H1 (cell line): ENCODE data around the gene FAM241A. TPM values are rescaled to one million over a fixed set of nuclear protein-coding genes. Genes with fewer than 3 reads are reported as not detected.
A peak's percentile ranks its signal among the peaks of the same experiment; 100 is the strongest.

Experiments used
- CTCF ChIA-PET: fragments of 300-600 bp; sonication (Branson Sonifier 250); formaldehyde crosslinking; loops from one replicate; lab custom pipeline; 2021; ENCODE audit not compliant: partially characterized antibody; lab: Charles Lee
- POLR2A ChIA-PET: fragments of 300-600 bp; sonication (Branson Sonifier 250); formaldehyde crosslinking; loops from one replicate; lab custom pipeline; 2021; ENCODE audit warnings: inconsistent platforms; ENCODE audit not compliant: partially characterized antibody; lab: Charles Lee
- DNase-seq, 2 experiments: peaks; one replicate each; pipeline versions ENCODE4 v3.0.0 to v3.0.0-alpha.2; 2010 to 2022; ENCODE audit warnings: low spot score in 2 of 2, low read depth in 1 of 2, mixed read lengths in 1 of 2
- FAIRE-seq: peaks from 2 replicates; lab custom pipeline; 2011; peaks lifted over from hg19 to GRCh38; lab: Jason Lieb, UNC
- H2AFZ ChIP-seq: 2 replicates; pipeline ENCODE4 v1.8.1; 2012; ENCODE audit warnings: low read length, inconsistent platforms
- H2AK5ac ChIP-seq: 2 replicates; pipeline ENCODE4 v1.6.1; 2013; ENCODE audit warnings: low read depth, low read length
- H2BK120ac ChIP-seq: replicated peaks from 2 replicates; pipeline ENCODE3; 2013; ENCODE audit warnings: low read depth, low read length, inconsistent platforms
- H2BK12ac ChIP-seq: 2 replicates; pipeline ENCODE4 v1.6.1; 2013; ENCODE audit warnings: low read depth, low read length
- H2BK15ac ChIP-seq: 2 replicates; pipeline ENCODE4 v1.6.1; 2013; ENCODE audit warnings: low read length
- H2BK20ac ChIP-seq: 2 replicates; pipeline ENCODE4 v1.6.1; 2013; ENCODE audit warnings: low read length
- H2BK5ac ChIP-seq: 2 replicates; pipeline ENCODE4 v1.6.1; 2013; ENCODE audit warnings: low read depth, low read length
- H3K14ac ChIP-seq: 2 replicates; pipeline ENCODE4 v1.6.1; 2013; ENCODE audit warnings: inconsistent platforms; ENCODE audit not compliant: insufficient read length
- H3K18ac ChIP-seq: 2 replicates; pipeline ENCODE4 v1.6.1; 2013; ENCODE audit warnings: low read length; ENCODE audit errors: extremely low read depth
- H3K23ac ChIP-seq: 2 replicates; pipeline ENCODE4 v1.6.1; 2013; ENCODE audit warnings: inconsistent platforms; ENCODE audit not compliant: insufficient read length
- H3K23me2 ChIP-seq: 2 replicates; pipeline ENCODE4 v1.6.1; 2013; ENCODE audit warnings: low read depth, low read length
- H3K27ac ChIP-seq: 2 replicates; pipeline ENCODE4 v1.6.1; 2011; ENCODE audit warnings: low read depth, low read length, inconsistent platforms
- H3K27me3 ChIP-seq, 4 experiments: replicated peaks in 1 of 4; 1 replicate in 1 of 4; 2 replicates in 3 of 4; pipeline versions ENCODE4 v1.6.1 to v1.8.1; 2011 to 2013; ENCODE audit warnings: low read length in 3 of 4, mild to moderate bottlenecking in 3 of 4, inconsistent platforms in 2 of 4, mixed read lengths in 2 of 4, moderate library complexity in 1 of 4; ENCODE audit not compliant: control insufficient read depth in 3 of 4, insufficient read depth in 3 of 4; ENCODE audit errors: extremely low read depth in 1 of 4
- H3K36me3 ChIP-seq, 4 experiments: 2 replicates each; pipeline versions ENCODE4 v1.6.1 to v1.8.1; 2011 to 2013; ENCODE audit warnings: mild to moderate bottlenecking in 4 of 4, low read length in 3 of 4, moderate library complexity in 2 of 4, control low read depth in 1 of 4, inconsistent platforms in 1 of 4; ENCODE audit not compliant: insufficient read depth in 4 of 4, control insufficient read depth in 2 of 4
- H3K4ac ChIP-seq: replicated peaks from 2 replicates; pipeline ENCODE3; 2013; ENCODE audit warnings: low read length, low read depth, mixed read lengths, inconsistent platforms; ENCODE audit not compliant: insufficient read length
- H3K4me1 ChIP-seq, 4 experiments: replicated peaks in 1 of 4; 1 replicate in 1 of 4; 2 replicates in 3 of 4; pipeline versions ENCODE4 v1.6.1 to v1.8.1; 2011 to 2013; ENCODE audit warnings: low read length in 3 of 4, inconsistent platforms in 2 of 4, mixed read lengths in 1 of 4; ENCODE audit not compliant: insufficient read depth in 4 of 4, control insufficient read depth in 3 of 4
- H3K4me2 ChIP-seq, 2 experiments: 2 replicates each; pipeline versions ENCODE4 v1.6.1 to v1.8.1; 2011 to 2013; ENCODE audit warnings: low read depth in 2 of 2, low read length in 2 of 2, control low read depth in 1 of 2, inconsistent platforms in 1 of 2, mild to moderate bottlenecking in 1 of 2; ENCODE audit not compliant: insufficient read depth in 1 of 2
- H3K4me3 ChIP-seq, 4 experiments: fragments of 200-600, 300-600 bp in 1 of 4; sonication (generic), shearing (Covaris generic), sonication (Bioruptor Twin) in 1 of 4; 2 replicates each; pipeline versions ENCODE4 v1.5.1 to v1.8.1; 2011 to 2016; ENCODE audit warnings: low read length in 4 of 4, low read depth in 3 of 4, control low read depth in 2 of 4, inconsistent platforms in 2 of 4, mild to moderate bottlenecking in 2 of 4, mixed read lengths in 1 of 4, moderate library complexity in 1 of 4; ENCODE audit not compliant: insufficient read depth in 2 of 4; ENCODE audit errors: extremely low read depth in 1 of 4
- H3K56ac ChIP-seq: replicated peaks from 2 replicates; pipeline ENCODE3; 2013; ENCODE audit warnings: low read depth, mild to moderate bottlenecking, mixed read lengths, low read length, inconsistent platforms; ENCODE audit not compliant: insufficient read length
- H3K79me1 ChIP-seq: 2 replicates; pipeline ENCODE4 v1.6.1; 2013; ENCODE audit warnings: low read depth, low read length, control low read depth
- H3K79me2 ChIP-seq, 2 experiments: 2 replicates each; pipeline versions ENCODE4 v1.6.1 to v1.8.1; 2012 to 2013; ENCODE audit warnings: low read length in 2 of 2, mild to moderate bottlenecking in 2 of 2, inconsistent platforms in 1 of 2; ENCODE audit not compliant: insufficient read depth in 2 of 2, control insufficient read depth in 1 of 2
- H3K9ac ChIP-seq, 4 experiments: replicated peaks in 1 of 4; 1 replicate in 1 of 4; 2 replicates in 3 of 4; pipeline versions ENCODE4 v1.6.1 to v1.8.1; 2011 to 2013; ENCODE audit warnings: low read depth in 3 of 4, low read length in 3 of 4, control low read depth in 2 of 4, mild to moderate bottlenecking in 2 of 4, moderate library complexity in 2 of 4, inconsistent platforms in 1 of 4; ENCODE audit errors: extremely low read depth in 1 of 4
- H3K9me3 ChIP-seq, 2 experiments: 2 replicates each; pipeline versions ENCODE4 v1.6.1 to v1.8.1; 2012 to 2013; ENCODE audit warnings: mild to moderate bottlenecking in 2 of 2, moderate library complexity in 2 of 2, control low read depth in 1 of 2, inconsistent platforms in 1 of 2, low read depth in 1 of 2, low read length in 1 of 2, mixed read lengths in 1 of 2; ENCODE audit not compliant: insufficient read depth in 2 of 2
- H4K20me1 ChIP-seq, 2 experiments: replicated peaks in 1 of 2; 2 replicates each; pipeline versions ENCODE3 to v1.8.1; 2011 to 2013; ENCODE audit warnings: inconsistent platforms in 2 of 2, low read length in 2 of 2, mild to moderate bottlenecking in 1 of 2; ENCODE audit not compliant: insufficient read depth in 2 of 2, control insufficient read depth in 1 of 2
- H4K5ac ChIP-seq: 2 replicates; pipeline ENCODE4 v1.6.1; 2013; ENCODE audit warnings: low read length, low read depth, mixed read lengths, inconsistent platforms; ENCODE audit not compliant: insufficient read length
- H4K8ac ChIP-seq: 2 replicates; pipeline ENCODE4 v1.8.0; 2013; ENCODE audit warnings: mild to moderate bottlenecking, moderate library complexity, low read length, inconsistent platforms; ENCODE audit not compliant: insufficient read depth; ENCODE audit errors: extremely low read depth
- H4K91ac ChIP-seq: replicated peaks from 2 replicates; pipeline ENCODE3; 2013; ENCODE audit warnings: low read length, mixed read lengths, inconsistent platforms; ENCODE audit not compliant: insufficient read length
- BACH1 ChIP-seq: IDR thresholded peaks from 2 replicates; pipeline ENCODE4 v1.6.1; 2012; ENCODE audit warnings: low read length, improper control_type of control experiment
- CEBPB ChIP-seq: IDR thresholded peaks from 2 replicates; pipeline ENCODE4 v1.6.1; 2012; ENCODE audit warnings: low read depth, low read length
- CHD1 ChIP-seq: IDR thresholded peaks from 2 replicates; pipeline ENCODE4 v1.6.1; 2012; ENCODE audit warnings: low read depth, low read length, improper control_type of control experiment
- FOSL1 ChIP-seq: IDR thresholded peaks from 2 replicates; pipeline ENCODE4 v1.6.1; 2011; ENCODE audit warnings: mild to moderate bottlenecking, low read depth, low read length, moderate library complexity; ENCODE audit not compliant: insufficient read depth
- JUND ChIP-seq: IDR thresholded peaks from 2 replicates; pipeline ENCODE4 v1.6.1; 2011; ENCODE audit warnings: mild to moderate bottlenecking, improper control_type of control experiment, low read length
- NRF1 ChIP-seq: IDR thresholded peaks from 2 replicates; pipeline ENCODE4 v1.6.1; 2011; ENCODE audit warnings: mild to moderate bottlenecking, low read depth, low read length, improper control_type of control experiment
- RNF2 ChIP-seq: fragments of 200-900, 300-1000 bp; sonication (generic); IDR thresholded peaks from 2 replicates; pipeline ENCODE4 v1.7.1; 2016; ENCODE audit warnings: borderline replicate concordance, low read depth, mild to moderate bottlenecking, antibody characterized with exemption, low read length; ENCODE audit not compliant: poor library complexity, severe bottlenecking; ENCODE audit errors: missing control alignments
- RXRA ChIP-seq: IDR thresholded peaks from 2 replicates; pipeline ENCODE4 v1.6.1; 2011; ENCODE audit warnings: low read depth, mild to moderate bottlenecking, low read length, moderate library complexity; ENCODE audit not compliant: insufficient read depth
- WGBS, 2 experiments: shearing (Covaris generic) in 1 of 2; methylation state at CpG; one replicate each; pipeline versions ENCODE4 v1.1.6 to v1.1.7; 2013 to 2015; ENCODE audit warnings: low lambda C conversion rate in 2 of 2, mixed read lengths in 2 of 2, inconsistent platforms in 1 of 2, low coverage in 1 of 2, missing lambda C conversion rate in 1 of 2; ENCODE audit not compliant: insufficient replicate concordance in 2 of 2, insufficient coverage in 1 of 2, insufficient read length in 1 of 2; ENCODE audit errors: extremely low coverage in 1 of 2, missing lambda C conversion rate in 1 of 2; 5-methylcytosine and 5-hydroxymethylcytosine counted together
- polyA plus RNA-seq, 7 experiments: library from polyadenylated mRNA; depleted of rRNA in 3 of 7; stranded (reverse) in 5 of 7; unstranded in 2 of 7; fragments of >200 nt in 5 of 7; fragments of 200-250 nt in 2 of 7; gene quantifications; 1 replicate in 5 of 7; 2 replicates in 1 of 7; 4 replicates in 1 of 7; pipeline versions ENCODE4 v1.2.1 to v1.2.3, GENCODE V29; 2011 to 2013; ENCODE audit warnings: missing spikeins in 2 of 7, mixed read lengths in 2 of 7
- total RNA-seq: library from RNA; stranded (reverse); fragmentation: NEBNext Ultra II Directional; extraction: Animal tissue kit (Norgen Biotek cat#: 25700); gene quantifications from 2 replicates; pipeline ENCODE4 v1.2.1, GENCODE V29; 2021
- TF ChIP-seq, protein P1 (sequence below): IDR thresholded peaks from 2 replicates; pipeline ENCODE4 v1.6.1; 2011; ENCODE audit warnings: low read length, improper control_type of control experiment
- TF ChIP-seq, protein P2 (sequence below): IDR thresholded peaks from 2 replicates; pipeline ENCODE4 v1.6.1; 2012; ENCODE audit warnings: inconsistent platforms

Gene FAM241A
- total and polyA plus RNA-seq, 2 of the 8 experiments (the other 6 are each of a cell fraction or from before 2014, with no cell fraction given), result 0.20 to 0.73 TPM

DNA sequence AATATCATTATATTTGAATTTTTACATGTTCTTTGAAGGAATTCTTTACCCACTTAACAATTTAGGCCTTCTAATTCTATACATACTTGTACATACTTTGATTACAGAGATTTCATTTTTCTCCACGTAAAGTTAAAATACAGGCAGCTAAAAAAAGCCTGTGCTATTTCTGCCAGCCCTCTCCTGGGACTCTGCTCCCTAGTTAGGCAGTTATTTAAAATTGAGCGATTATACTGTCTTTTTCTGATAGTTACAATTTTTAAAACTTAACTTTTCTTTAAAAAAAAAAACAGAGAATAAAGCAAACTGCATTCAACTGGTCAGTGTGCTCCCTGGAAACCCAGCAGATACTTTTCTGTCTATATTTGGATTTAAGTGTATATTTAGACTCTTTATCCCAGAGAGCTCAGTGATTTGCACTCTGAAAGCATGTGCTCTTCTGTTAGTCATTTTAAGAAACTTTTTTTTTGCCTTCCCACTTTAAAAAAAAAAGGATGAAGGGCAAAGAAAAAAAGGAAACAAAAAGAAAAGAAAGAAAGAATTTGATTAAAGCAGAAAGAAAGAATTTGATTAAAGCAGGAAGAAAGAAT is 18.1 kb upstream of the FAM241A start:
- Histone ChIP-seq H3K23ac (no peak overlapping the region), H2BK15ac (no peak overlapping the region), H4K91ac (no peak overlapping the region), H3K9me3 (no peaks in the 10 kb centered on the region), H2AFZ (peak overlapping the region; percentile 18; the same call in 1 of the 2 replicates), H4K5ac (no peak overlapping the region), H3K14ac (no peak overlapping the region), H3K9ac (no peak overlapping the region), H3K79me1 (no peaks in the 10 kb centered on the region), H3K56ac (no peak overlapping the region), H3K4me2 (peak overlapping the region; percentile 8 to 36; a peak in 1 of 4 replicates), H2BK12ac (no peak overlapping the region), H2BK20ac (no peak overlapping the region), H3K36me3 (no peaks in the 10 kb centered on the region), H3K27me3 (no peaks in the 10 kb centered on the region), H3K4me3 (no peak overlapping the region), H2AK5ac (no peak overlapping the region), H3K18ac (no peak overlapping the region), H4K8ac (no peak overlapping the region), H2BK120ac (no peak overlapping the region), H4K20me1 (no peaks in the 10 kb centered on the region), H3K79me2 (no peaks in the 10 kb centered on the region), H3K4me1 (peaks cover 2 to 17% (median 8%) of the 10 kb centered on the region in 4 experiments; a peak in 4 of 7 replicates), H3K4ac (no peak overlapping the region), H2BK5ac (no peak overlapping the region), H3K23me2 (no peaks in the 10 kb centered on the region), H3K27ac (no peak overlapping the region)
- 79% methylated on average over 2 of the region's 2 CpGs; no CpG with 5 or more reads in 1 of the 2 experiments for WGBS, 2 experiments
- DNase-seq (no peak), FAIRE-seq (no peak)
- CTCF ChIA-PET, result interaction anchor here (0.7 to 1.2 kb wide), 2 partner anchors 99 to 179 kb away, joined by 3 read pairs; no protein-coding TSS in a partner anchor
- POLR2A ChIA-PET, result no interaction called here
- TF ChIP-seq FOSL1, result no peak
- no peak for TF ChIP-seq CHD1
- TF ChIP-seq, protein P1, sequence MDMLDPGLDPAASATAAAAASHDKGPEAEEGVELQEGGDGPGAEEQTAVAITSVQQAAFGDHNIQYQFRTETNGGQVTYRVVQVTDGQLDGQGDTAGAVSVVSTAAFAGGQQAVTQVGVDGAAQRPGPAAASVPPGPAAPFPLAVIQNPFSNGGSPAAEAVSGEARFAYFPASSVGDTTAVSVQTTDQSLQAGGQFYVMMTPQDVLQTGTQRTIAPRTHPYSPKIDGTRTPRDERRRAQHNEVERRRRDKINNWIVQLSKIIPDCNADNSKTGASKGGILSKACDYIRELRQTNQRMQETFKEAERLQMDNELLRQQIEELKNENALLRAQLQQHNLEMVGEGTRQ, result no peak
- TF ChIP-seq, protein P2, sequence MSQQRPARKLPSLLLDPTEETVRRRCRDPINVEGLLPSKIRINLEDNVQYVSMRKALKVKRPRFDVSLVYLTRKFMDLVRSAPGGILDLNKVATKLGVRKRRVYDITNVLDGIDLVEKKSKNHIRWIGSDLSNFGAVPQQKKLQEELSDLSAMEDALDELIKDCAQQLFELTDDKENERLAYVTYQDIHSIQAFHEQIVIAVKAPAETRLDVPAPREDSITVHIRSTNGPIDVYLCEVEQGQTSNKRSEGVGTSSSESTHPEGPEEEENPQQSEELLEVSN, result no peak
- TF ChIP-seq CEBPB, result no peak
- no peak for TF ChIP-seq JUND
- no peak for TF ChIP-seq NRF1
- no peak for TF ChIP-seq BACH1
- TF ChIP-seq RXRA, result no peak
- no peak for TF ChIP-seq RNF2
